ENCODE results near the gene FAM13A.

FAM13A gene

DNA sequence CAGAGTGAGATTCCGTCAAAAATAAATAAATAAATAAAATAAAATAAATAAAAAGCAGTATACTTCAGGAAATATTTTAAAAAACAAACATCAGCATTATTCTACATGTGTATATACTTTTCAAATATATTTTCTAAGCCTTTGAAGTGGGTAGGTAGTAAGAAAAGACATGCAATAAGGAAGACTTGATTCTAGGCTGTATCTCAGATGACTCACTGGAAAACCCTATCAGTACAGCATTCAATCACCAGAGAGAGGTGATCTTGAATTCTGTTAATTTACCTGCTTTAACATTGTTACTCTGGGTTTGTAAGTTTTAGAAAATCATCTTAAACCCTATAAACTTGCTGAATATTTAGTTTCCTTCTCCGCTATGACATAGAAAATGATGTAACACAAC, 252.8 kb downstream of the FAM13A start:
- in situ Hi-C loops (cut with MboI; ENCODE audit: low sequenced_read_pairs, unreplicated experiment): loop anchor here (25.0 kb wide), 1 partner anchor 267 kb away; no protein-coding TSS in a partner anchor
- DNase-seq (ENCODE audit: low spot score): no peak
- TF ChIP-seq, protein P1, sequence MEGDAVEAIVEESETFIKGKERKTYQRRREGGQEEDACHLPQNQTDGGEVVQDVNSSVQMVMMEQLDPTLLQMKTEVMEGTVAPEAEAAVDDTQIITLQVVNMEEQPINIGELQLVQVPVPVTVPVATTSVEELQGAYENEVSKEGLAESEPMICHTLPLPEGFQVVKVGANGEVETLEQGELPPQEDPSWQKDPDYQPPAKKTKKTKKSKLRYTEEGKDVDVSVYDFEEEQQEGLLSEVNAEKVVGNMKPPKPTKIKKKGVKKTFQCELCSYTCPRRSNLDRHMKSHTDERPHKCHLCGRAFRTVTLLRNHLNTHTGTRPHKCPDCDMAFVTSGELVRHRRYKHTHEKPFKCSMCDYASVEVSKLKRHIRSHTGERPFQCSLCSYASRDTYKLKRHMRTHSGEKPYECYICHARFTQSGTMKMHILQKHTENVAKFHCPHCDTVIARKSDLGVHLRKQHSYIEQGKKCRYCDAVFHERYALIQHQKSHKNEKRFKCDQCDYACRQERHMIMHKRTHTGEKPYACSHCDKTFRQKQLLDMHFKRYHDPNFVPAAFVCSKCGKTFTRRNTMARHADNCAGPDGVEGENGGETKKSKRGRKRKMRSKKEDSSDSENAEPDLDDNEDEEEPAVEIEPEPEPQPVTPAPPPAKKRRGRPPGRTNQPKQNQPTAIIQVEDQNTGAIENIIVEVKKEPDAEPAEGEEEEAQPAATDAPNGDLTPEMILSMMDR (IDR thresholded peaks at IDR 0.05; ENCODE audit: borderline replicate concordance, control extremely low read depth, extremely low read depth, insufficient read depth, missing control alignments): no peak

DNA sequence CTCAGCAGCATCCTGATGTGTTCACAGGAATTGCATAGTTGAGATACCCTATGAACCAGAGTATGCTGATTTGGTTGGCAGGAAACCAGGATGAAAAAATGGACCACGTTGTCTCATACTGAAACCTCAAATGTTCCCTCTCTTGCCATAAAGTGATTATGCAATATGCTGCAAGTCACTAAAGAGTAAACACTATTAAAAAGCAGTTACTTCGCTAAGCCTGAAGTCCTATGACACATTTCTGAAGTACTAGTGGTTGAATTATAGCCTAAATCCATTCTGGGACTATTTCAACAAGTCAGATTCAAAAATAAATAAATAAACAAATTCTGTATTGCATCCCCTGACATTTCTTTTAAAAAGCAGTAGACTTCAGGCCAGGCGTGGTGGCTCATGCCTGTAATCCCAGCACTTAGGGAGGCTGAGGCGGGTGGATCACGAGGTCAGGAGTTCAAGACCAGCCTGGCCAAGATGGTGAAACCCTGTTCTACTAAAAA, 253.3 kb downstream of the FAM13A start:
- no peak for DNase-seq (ENCODE audit: low spot score)
- TF ChIP-seq, protein P1 (IDR thresholded peaks at IDR 0.05; ENCODE audit: borderline replicate concordance, control extremely low read depth, extremely low read depth, insufficient read depth, missing control alignments): no peak
- in situ Hi-C loops (cut with MboI; ENCODE audit: low sequenced_read_pairs, unreplicated experiment): loop anchor here (25.0 kb wide), 1 partner anchor 266 kb away; no protein-coding TSS in a partner anchor

DNA sequence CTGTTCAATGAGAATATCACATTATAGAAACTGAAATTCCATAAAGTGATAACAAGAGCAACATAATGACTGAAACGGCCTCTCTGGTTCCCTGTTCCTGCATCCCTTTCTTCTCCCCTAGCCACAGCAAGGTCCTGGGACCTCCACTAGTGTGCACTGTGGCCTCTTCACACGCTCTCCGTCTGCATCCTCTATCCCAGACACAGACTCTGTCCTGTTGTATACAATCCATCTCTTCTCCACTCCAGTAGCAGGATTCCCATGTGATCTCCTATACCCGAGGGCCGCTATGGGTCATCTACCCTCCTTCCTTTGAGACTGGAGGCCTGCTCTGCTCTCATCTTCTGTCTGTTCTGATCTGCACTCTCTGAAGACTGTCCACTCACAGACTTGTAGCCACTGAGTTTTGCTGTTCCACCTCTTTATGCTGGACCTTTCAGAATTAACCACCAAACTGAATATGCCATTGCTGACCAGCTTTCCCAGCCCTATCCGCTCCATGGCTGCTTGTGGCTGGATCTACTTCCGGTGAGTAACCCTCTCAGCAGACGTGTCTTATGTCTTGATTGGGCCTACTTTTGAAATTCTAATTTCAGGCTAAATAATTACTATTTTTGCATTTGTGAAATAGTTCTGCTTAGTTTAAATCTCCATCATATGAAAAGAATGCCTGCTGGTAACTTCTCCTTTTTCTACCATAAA, 254.2 kb downstream of the FAM13A start:
- no peak for DNase-seq (ENCODE audit: low spot score)
- in situ Hi-C loops (cut with MboI; ENCODE audit: low sequenced_read_pairs, unreplicated experiment): loop anchor here (25.0 kb wide), 1 partner anchor 265 kb away; no protein-coding TSS in a partner anchor
- TF ChIP-seq, protein P1 (IDR thresholded peaks at IDR 0.05; ENCODE audit: borderline replicate concordance, control extremely low read depth, extremely low read depth, insufficient read depth, missing control alignments): no peak

DNA sequence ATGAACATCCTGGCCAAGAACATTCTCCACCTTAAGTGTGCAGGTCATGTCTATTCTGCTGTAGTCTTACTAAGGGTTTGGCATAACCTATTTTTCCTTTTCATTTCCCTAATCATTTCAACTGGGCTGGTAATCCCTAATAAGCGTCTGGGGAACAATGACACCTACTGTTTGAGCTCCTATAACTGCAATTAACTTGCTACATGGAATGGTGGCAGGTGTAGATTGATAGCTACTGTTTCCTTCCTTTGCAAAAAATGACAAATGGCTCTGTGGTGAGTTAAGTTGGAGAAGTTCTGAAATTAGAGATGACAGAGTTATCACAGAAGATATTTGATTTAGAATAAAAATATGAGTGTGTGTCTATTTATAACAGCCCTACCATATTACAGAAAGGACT, 254.8 kb downstream of the FAM13A start:
- in situ Hi-C loops (cut with MboI; ENCODE audit: low sequenced_read_pairs, unreplicated experiment): loop anchor here (25.0 kb wide), 1 partner anchor 265 kb away; no protein-coding TSS in a partner anchor
- TF ChIP-seq, protein P1 (IDR thresholded peaks at IDR 0.05; ENCODE audit: borderline replicate concordance, control extremely low read depth, extremely low read depth, insufficient read depth, missing control alignments): no peak
- DNase-seq (ENCODE audit: low spot score): no peak

DNA sequence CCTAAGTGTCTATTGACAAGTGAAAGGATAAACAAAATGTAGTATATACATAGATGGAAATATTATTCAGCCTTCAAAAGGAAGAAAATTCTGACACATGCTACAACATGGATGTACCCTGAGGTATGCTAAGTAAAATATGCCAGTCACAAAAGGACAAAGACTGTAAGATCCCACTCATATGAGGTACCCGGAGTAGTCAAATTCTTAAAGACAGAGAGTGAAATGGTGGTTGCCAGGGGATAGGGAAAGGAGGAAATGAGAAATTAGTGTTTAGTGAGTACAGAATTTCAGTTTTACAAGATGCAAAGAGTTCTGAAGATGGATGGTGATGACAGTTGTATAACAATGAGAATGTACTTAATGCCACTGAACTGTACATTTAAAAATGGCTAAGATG, 257.1 kb downstream of the FAM13A start:
- TF ChIP-seq, protein P1 (IDR thresholded peaks at IDR 0.05; ENCODE audit: borderline replicate concordance, control extremely low read depth, extremely low read depth, insufficient read depth, missing control alignments): no peak
- no peak for DNase-seq (ENCODE audit: low spot score)
- in situ Hi-C loops (cut with MboI; ENCODE audit: low sequenced_read_pairs, unreplicated experiment): loop anchor here (25.0 kb wide), 1 partner anchor 263 kb away; no protein-coding TSS in a partner anchor

DNA sequence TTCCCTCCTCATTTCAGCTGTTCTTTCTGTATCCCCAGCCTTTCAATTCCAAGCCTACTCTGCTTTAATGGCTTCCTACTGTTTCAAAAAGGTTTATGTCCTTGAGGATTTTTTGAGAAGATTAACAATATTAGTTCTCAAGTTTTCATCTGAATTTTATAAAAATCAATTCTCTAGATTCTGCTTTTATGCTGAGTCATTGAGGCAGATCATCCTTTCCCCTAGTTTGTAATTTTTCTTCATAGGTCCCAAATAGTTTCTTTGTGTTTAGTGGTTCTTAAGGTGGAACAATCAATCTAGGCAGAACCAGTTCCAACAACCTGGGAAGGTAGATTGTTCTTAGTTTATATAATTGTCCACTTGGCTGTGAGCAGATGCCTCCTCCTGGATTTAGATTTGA, 259.3 kb downstream of the FAM13A start:
- TF ChIP-seq, protein P1 (IDR thresholded peaks at IDR 0.05; ENCODE audit: borderline replicate concordance, control extremely low read depth, extremely low read depth, insufficient read depth, missing control alignments): no peak
- DNase-seq (ENCODE audit: low spot score): no peak
- in situ Hi-C loops (cut with MboI; ENCODE audit: low sequenced_read_pairs, unreplicated experiment): no loop called here

Measured in GM13976 (cell line).